ENCODE data around the gene F5. TPM values are rescaled to one million over a fixed set of nuclear protein-coding genes. Genes with fewer than 3 reads are reported as not detected.

The F5 gene
- total and polyA plus RNA-seq, 2 of the 13 experiments (the other 11 are each of a cell fraction or from before 2014, with no cell fraction given), result 38.3 to 64.0 TPM

- no peak for TF ChIP-seq PRDM4 (CRISPR knock-in tag; IDR thresholded peaks at IDR 0.05; ENCODE audit: borderline replicate concordance)
- TF ChIP-seq KIAA2018 (CRISPR knock-in tag; IDR thresholded peaks at IDR 0.05; ENCODE audit: borderline replicate concordance), result no peak
- 0 out of 2 replicates have a peak, but pooled peaks have one; percentile 8 for TF ChIP-seq ARID5B (CRISPR knock-in tag; IDR thresholded peaks at IDR 0.05)
- no peak for TF ChIP-seq NR0B2 (CRISPR knock-in tag; IDR thresholded peaks at IDR 0.05)
- peak; percentile 42; the same call in 1 of the 2 replicates for TF ChIP-seq BCL6 (CRISPR knock-in tag; IDR thresholded peaks at IDR 0.05)
- TF ChIP-seq ZNF839 (CRISPR knock-in tag; IDR thresholded peaks at IDR 0.05; ENCODE audit: borderline replicate concordance), result no peak
- TF ChIP-seq ZBTB39 (CRISPR knock-in tag; IDR thresholded peaks at IDR 0.05), result peak; percentile 88; the same call in 1 of the 2 replicates
- no peak for TF ChIP-seq TSC22D2 (CRISPR knock-in tag; IDR thresholded peaks at IDR 0.05; ENCODE audit: borderline replicate concordance)
- no peak for TF ChIP-seq SMARCC2 (IDR thresholded peaks at IDR 0.05)
- no peak for TF ChIP-seq HES4 (CRISPR knock-in tag; IDR thresholded peaks at IDR 0.05; ENCODE audit: borderline replicate concordance)
- no peak for TF ChIP-seq ZNF660 (CRISPR knock-in tag; IDR thresholded peaks at IDR 0.05; ENCODE audit: borderline replicate concordance, low read depth)
Measured at GRCh38 chr1:169494343-169494742, 91.9 kb downstream of the F5 start (continued).

Data from HepG2 (cell line).